Right atrium auricular region (tissue), 2 donors: ENCODE results near the gene PRSS48. TPM values are rescaled to one million over a fixed set of nuclear protein-coding genes. Genes with fewer than 3 reads are reported as not detected.
"Not testable (repeated sequence)": the region's sequence is repeated elsewhere in the genome, so short reads cannot be mapped to it uniquely, and the experiment has no call there.

ENCODE experiments used
- DNase-seq: peaks from one replicate; pipeline ENCODE4 v3.0.0-alpha.2; 2019; ENCODE audit warnings: low spot score
- H3K27ac ChIP-seq, 2 donors: fragments of 200-600 bp; sonication (generic); 1 replicate in 1 of 2; 2 replicates in 1 of 2; pipeline ENCODE4 v1.5.1; 2016 to 2019
- H3K27me3 ChIP-seq, 2 donors: fragments of 200-600 bp; sonication (generic); one replicate each; pipeline versions ENCODE4 v1.5.1 to v1.6.0; 2017 to 2019
- H3K36me3 ChIP-seq: fragments of 200-600 bp; sonication (generic); one replicate; pipeline ENCODE4 v1.5.1; 2016
- H3K4me1 ChIP-seq, 2 donors: fragments of 200-600 bp; sonication (generic); one replicate each; pipeline versions ENCODE4 v1.5.1 to v1.6.0; 2017 to 2019
- H3K4me3 ChIP-seq, 2 donors: fragments of 200-600 bp; sonication (generic); 1 replicate in 1 of 2; 2 replicates in 1 of 2; pipeline ENCODE4 v1.5.1; 2017 to 2019; ENCODE audit warnings: mild to moderate bottlenecking in 1 of 2, moderate library complexity in 1 of 2
- H3K9me3 ChIP-seq, 2 donors: fragments of 200-600 bp; sonication (generic); one replicate each; pipeline ENCODE4 v1.5.1; 2019
- total RNA-seq, 2 donors: library from RNA; depleted of rRNA; stranded (reverse); fragments of >200 nt; gene quantifications; one replicate each; pipeline ENCODE4 v1.1.0, GENCODE V29; 2016
- TF ChIP-seq, protein P1 (sequence below), 2 donors: fragments of 200-600 bp; sonication (generic); IDR thresholded peaks; one replicate each; pipeline ENCODE4 v1.5.1; 2019; ENCODE audit warnings: antibody characterized with exemption in 2 of 2

PRSS48 gene
- total RNA-seq, 2 donors from 2014 or later, result not detected

DNA sequence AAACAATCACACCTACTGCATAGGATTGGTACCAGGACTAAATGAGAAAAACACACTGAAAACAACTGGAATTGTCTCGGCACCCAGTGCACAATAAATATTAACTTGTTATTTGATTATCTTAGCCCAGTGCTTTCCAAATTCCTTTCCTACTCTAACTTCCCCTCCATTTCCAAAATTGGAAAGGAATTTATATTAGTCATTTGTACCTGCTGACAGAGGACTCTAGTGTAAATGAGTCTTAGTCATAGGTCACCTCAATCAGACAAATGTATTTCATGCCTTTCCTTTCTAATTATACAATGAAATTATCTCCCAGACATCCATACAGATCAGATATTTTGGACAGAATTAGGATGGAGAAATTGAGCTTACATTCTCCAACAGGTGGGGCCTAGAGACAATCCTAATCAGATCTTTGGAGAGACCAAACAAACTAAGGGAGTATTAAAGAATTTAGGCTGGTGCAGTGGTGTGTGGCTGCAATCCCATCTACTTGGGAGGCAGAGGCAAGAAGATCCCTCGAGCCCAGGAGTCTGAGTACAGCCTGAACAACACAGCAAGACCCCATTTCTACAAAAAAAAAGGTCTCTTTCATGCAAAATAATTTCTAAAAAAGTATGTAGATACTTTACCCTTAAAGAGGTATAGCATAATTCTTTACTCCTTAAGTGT lies 38.4 kb downstream of the PRSS48 start:
- TF ChIP-seq, protein P1, sequence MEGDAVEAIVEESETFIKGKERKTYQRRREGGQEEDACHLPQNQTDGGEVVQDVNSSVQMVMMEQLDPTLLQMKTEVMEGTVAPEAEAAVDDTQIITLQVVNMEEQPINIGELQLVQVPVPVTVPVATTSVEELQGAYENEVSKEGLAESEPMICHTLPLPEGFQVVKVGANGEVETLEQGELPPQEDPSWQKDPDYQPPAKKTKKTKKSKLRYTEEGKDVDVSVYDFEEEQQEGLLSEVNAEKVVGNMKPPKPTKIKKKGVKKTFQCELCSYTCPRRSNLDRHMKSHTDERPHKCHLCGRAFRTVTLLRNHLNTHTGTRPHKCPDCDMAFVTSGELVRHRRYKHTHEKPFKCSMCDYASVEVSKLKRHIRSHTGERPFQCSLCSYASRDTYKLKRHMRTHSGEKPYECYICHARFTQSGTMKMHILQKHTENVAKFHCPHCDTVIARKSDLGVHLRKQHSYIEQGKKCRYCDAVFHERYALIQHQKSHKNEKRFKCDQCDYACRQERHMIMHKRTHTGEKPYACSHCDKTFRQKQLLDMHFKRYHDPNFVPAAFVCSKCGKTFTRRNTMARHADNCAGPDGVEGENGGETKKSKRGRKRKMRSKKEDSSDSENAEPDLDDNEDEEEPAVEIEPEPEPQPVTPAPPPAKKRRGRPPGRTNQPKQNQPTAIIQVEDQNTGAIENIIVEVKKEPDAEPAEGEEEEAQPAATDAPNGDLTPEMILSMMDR (IDR thresholded peaks at IDR 0.05), result no peak
- peak overlapping the region; percentile 72 to 93 for H3K27ac ChIP-seq
- peaks cover 0 to 55% of the 10 kb centered on the region in 2 donors for H3K4me1 ChIP-seq
- no peak for DNase-seq
- no peak overlapping the region for H3K4me3 ChIP-seq
- no peaks in the 10 kb centered on the region for H3K9me3 ChIP-seq
- H3K27me3 ChIP-seq, result no peaks in the 10 kb centered on the region
- no peaks in the 10 kb centered on the region for H3K36me3 ChIP-seq

DNA sequence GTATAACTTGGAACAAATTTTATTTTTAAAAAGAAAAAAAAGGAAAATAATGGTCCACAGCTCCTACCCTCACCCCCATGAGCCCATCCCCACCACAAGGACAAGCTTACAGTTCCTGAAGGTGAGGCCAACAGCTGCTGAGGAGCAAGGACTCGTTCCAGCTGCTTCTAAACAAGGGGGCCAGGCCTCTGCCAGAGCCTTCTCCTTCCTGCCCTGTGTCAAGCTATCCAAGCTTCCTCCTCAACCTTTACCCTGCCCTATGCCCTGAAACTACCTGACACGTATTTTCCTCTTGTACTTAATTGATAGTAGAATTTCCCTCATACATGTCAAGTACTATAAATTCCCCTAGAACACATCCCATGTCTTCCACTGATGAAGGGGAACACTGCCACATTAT lies 39.7 kb downstream of the PRSS48 start:
- no peak overlapping the region for H3K4me3 ChIP-seq
- H3K36me3 ChIP-seq, result no peaks in the 10 kb centered on the region
- no peak for DNase-seq
- peaks cover 0 to 65% of the 10 kb centered on the region in 2 donors for H3K4me1 ChIP-seq
- H3K9me3 ChIP-seq, result no peaks in the 10 kb centered on the region
- H3K27me3 ChIP-seq, result no peaks in the 10 kb centered on the region
- peak overlapping the region; percentile 72 to 93 for H3K27ac ChIP-seq
- TF ChIP-seq, protein P1 (IDR thresholded peaks at IDR 0.05), result no peak

DNA sequence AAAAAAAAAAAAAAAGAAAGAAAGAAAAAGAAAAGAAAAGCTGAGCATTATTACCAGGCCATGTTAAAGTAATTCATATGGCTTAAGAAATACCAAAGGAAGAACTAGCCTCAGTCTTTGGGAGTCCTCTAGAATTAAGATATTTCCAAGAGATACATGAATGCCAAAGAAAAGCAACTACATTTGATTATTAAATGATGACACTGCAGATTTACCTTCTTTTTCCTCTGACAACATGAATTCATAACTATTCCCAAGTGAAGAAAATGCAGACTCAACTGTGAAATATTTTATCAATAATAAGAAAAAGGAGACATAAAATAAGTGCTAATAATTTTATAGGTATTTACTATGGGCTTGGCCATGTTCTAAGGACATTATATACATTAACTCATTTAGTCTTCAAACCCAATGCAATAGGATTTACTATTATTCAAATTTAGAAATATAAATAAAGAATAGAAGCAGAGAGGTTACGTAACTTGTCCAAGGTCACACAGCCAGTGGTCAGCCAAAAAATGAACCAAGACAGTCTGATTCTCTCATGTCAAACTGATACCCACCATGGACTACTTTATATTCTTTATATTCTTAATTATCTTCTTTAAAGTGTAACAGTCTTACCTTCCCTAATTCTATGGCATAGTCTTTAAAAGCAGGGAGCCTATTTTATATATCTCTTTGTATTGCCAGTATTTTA lies 41.5 kb downstream of the PRSS48 start:
- Histone ChIP-seq H3K27ac (no peak overlapping the region), H3K4me1 (peaks cover 0 to 76% of the 10 kb centered on the region in 2 donors)
- TF ChIP-seq, protein P1 (IDR thresholded peaks at IDR 0.05), result no peak

DNA sequence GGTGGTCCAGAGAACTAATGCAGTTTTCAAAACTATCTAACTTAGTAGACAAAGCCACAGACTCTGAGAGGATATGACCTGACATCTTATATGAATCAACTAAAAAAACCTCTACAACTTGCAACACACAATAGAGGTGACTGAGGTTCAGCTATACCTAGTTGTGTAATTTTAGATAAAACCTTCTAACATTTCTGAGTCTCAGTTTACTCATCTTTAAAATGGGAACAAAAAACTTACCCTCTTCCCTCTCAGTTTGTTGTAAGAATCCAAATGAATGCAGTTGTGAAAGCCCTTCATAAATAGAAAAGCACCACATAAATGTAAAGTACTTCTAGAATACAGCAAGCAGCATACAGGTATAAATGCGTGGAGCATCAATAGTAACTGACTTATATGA lies 42.5 kb downstream of the PRSS48 start:
- DNase-seq, result no peak
- H3K4me1 ChIP-seq, result peaks cover 0 to 75% of the 10 kb centered on the region in 2 donors
- TF ChIP-seq, protein P1 (IDR thresholded peaks at IDR 0.05), result no peak
- H3K27me3 ChIP-seq, result no peaks in the 10 kb centered on the region
- no peak overlapping the region for H3K4me3 ChIP-seq
- H3K36me3 ChIP-seq, result no peaks in the 10 kb centered on the region
- peak overlapping the region in 1 of 2 donors; percentile 21 for H3K27ac ChIP-seq
- H3K9me3 ChIP-seq, result no peaks in the 10 kb centered on the region

More for the DNA sequence above, 41.5 kb downstream of the PRSS48 start:
- no peaks in the 10 kb centered on the region for H3K36me3 ChIP-seq
- no peaks in the 10 kb centered on the region for H3K9me3 ChIP-seq
- DNase-seq, result no peak
- no peaks in the 10 kb centered on the region for H3K27me3 ChIP-seq
- no peak overlapping the region for H3K4me3 ChIP-seq

DNA sequence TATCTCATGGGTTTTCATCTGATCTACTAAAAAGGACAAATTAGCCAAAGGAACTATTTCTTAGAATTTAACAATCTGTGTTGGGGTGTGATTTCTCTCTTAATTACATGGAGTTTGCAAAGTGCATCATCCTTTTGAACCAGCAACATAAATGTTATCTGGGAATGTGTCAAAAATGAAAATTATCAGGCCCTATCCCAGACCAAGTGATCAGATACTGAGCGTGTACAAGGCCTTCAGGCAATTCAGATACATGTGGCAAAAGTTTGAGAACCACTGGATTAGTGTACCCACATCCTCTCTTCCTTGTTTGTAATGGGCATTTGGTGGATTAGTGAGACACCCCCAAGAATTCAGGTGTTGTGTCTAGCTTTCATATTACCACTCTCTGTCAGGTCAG lies 44.6 kb downstream of the PRSS48 start:
- Histone ChIP-seq H3K4me1 (peaks cover 0 to 54% of the 10 kb centered on the region in 2 donors), H3K27ac (peak overlapping the region; percentile 24 to 96), H3K4me3 (no peak overlapping the region)

DNA sequence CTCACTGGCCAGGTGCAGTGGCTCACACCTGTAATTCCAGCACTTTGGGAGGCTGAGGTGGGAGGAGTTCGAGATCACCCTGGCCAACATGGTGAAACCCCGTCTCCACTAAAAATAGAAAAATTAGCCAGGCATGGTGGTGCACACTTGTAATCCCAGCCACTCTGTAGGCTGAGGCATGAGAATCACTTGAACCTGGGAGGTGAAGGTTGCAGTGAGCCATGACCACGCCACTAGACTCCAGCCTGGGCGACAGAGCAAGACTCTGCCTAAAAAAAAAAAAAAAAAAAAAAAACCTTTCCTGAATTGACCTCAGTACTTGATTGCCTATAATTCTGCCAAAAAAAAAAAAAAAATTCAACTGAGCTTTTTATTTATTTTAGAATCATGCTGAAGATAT lies 45.2 kb downstream of the PRSS48 start:
- DNase-seq, H3K9me3 ChIP-seq, H3K4me3 ChIP-seq, H3K27me3 ChIP-seq, H3K36me3 ChIP-seq: not testable (repeated sequence)
- peak overlapping the region; percentile 87 to 96 for H3K27ac ChIP-seq
- H3K4me1 ChIP-seq, result peaks cover 0 to 49% of the 10 kb centered on the region in 2 donors

More for the DNA sequence above, 44.6 kb downstream of the PRSS48 start:
- DNase-seq, result no peak
- H3K27me3 ChIP-seq, result no peaks in the 10 kb centered on the region
- H3K36me3 ChIP-seq, result no peaks in the 10 kb centered on the region
- H3K9me3 ChIP-seq, result no peaks in the 10 kb centered on the region
- TF ChIP-seq, protein P1 (IDR thresholded peaks at IDR 0.05), result no peak
